ENCODE results near the gene SNIP1.
A peak's percentile ranks its signal among the peaks of the same experiment; 100 is the strongest.
"Not testable (repeated sequence)": the region's sequence is repeated elsewhere in the genome, so short reads cannot be mapped to it uniquely, and the experiment has no call there.

SNIP1 gene

DNA sequence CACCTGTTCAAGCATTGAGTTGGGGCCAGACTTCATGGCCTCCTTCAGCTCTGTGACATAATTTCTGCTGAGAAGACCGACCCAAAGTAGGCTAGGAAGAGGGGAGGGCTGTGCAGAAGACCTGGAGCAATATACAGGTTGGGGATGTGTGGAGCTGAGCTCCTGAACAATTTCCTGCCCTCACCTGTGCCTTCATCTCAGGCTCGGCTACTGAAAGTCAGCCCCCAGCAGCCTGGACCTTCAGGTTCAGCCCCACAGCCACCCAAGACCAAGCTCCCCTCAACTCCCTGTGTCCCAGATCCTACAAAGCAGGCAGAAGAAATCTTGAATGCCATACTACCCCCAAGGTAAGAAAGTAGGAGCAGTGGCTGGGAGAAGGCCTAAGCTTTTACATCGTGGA, 3.3 kb upstream of the SNIP1 start:
- Histone ChIP-seq H3K27ac (ENCODE audit: low read depth, low read length, severe bottlenecking) (no peak overlapping the region), H3K36me3 (ENCODE audit: control insufficient read depth, insufficient read depth, low read length) (peaks cover 7% of the 10 kb centered on the region), H3K9me3 (ENCODE audit: control insufficient read depth, low read length) (peaks cover 8% of the 10 kb centered on the region), H3K4me3 (ENCODE audit: extremely low read depth, insufficient read depth, low read length, poor library complexity, severe bottlenecking) (no peak overlapping the region), H3K4me1 (ENCODE audit: control insufficient read depth, insufficient read depth, low read length, poor library complexity, severe bottlenecking) (peaks cover 10% of the 10 kb centered on the region)
- 87 to 94% methylated on average over 2 to 3 of the region's 3 CpGs for WGBS, 2 experiments (ENCODE audit: insufficient coverage in 2 of 2)

DNA sequence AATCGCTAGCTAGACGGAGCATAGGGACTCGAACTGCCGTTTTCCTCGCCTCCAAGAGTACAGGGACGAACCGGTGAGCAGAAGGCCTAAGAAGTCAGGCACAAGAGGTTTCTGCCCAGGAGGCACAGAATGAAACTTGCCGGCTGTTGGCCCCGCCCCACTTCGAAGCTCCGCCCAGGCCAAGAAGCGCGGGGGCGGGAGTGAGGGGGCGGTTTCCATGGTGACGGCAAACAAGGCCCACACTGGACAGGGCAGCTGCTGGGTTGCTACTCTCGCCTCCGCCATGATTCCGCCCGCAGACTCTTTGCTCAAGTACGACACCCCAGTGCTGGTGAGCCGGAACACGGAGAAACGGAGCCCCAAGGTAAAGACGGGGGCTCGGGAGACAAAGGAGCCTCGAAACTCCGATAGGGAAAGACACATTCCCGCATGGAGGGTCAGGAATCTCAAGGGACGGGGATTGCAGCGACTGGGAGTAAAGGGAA, 2.7 kb upstream of the SNIP1 start, which contains the start of gene DNALI1:
DNALI1 (plus strand) TSS at position 229 of the 485 bp plus-strand sequence; CDS start at position 284, 55 bp downstream.
- Histone ChIP-seq H3K4me1 (ENCODE audit: control insufficient read depth, insufficient read depth, low read length, poor library complexity, severe bottlenecking) (peaks cover 10% of the 10 kb centered on the region), H3K4me3 (ENCODE audit: extremely low read depth, insufficient read depth, low read length, poor library complexity, severe bottlenecking) (peak within 1 kb of the TSS; percentile 14), H3K9me3 (ENCODE audit: control insufficient read depth, low read length) (peaks cover 8% of the 10 kb centered on the region), H3K36me3 (ENCODE audit: control insufficient read depth, insufficient read depth, low read length) (peaks cover 5% of the 10 kb centered on the region), H3K27ac (ENCODE audit: low read depth, low read length, severe bottlenecking) (peak within 1 kb of the TSS; percentile 59)
- 59 to 66% methylated on average over 20 to 31 of the region's 31 CpGs for WGBS, 2 experiments (ENCODE audit: insufficient coverage in 2 of 2)

DNA sequence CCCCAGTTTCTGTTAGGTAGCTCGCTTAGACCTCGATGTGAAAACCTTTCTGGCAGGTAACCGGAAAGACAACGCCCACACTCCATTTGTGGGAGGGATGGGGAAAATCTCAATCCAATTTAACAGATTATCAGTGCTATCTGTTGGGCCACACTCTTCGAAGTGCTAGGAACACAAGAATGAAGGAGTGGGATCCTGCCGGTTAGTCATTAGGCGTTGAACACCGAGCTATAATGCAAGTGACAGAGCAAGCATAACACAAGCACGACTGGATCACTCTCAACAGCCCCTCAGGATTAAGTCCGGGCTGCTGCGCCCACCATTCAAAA, 531 bp downstream of the SNIP1 start:
- Histone ChIP-seq H3K4me3 (ENCODE audit: extremely low read depth, insufficient read depth, low read length, poor library complexity, severe bottlenecking) (peak overlapping the region; percentile 95), H3K4me1 (ENCODE audit: control insufficient read depth, insufficient read depth, low read length, poor library complexity, severe bottlenecking) (peaks cover 10% of the 10 kb centered on the region), H3K9me3 (ENCODE audit: control insufficient read depth, low read length) (peaks cover 8% of the 10 kb centered on the region), H3K36me3 (ENCODE audit: control insufficient read depth, insufficient read depth, low read length) (peaks cover 20% of the 10 kb centered on the region), H3K27ac (ENCODE audit: low read depth, low read length, severe bottlenecking) (peak overlapping the region; percentile 87)
- WGBS, 2 experiments (ENCODE audit: insufficient coverage in 2 of 2), result 6 to 10% methylated on average over 7 to 11 of the region's 11 CpGs

DNA sequence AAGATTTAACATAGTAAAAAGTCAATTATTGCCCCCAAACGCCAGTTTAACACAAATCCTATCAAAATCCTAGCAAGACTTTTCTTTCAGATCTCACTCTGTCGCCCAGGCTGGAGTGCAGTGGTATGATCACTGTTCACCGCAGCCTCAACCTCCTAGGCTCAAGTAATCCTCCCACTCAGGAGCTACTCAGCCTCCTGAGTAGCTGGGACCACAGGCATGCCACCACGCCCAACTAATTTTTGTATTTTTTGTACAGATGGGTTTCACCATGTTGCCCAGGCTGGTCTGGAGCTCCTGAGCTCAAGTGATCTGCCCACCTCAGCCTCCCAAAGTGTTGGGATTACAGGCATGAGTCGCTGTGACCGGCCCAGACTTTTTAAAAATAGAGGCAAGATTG, 4.8 kb downstream of the SNIP1 start:
- H3K27ac ChIP-seq (ENCODE audit: low read depth, low read length, severe bottlenecking), result no peak overlapping the region
- H3K4me3 ChIP-seq (ENCODE audit: extremely low read depth, insufficient read depth, low read length, poor library complexity, severe bottlenecking), result no peak overlapping the region
- peaks cover 7% of the 10 kb centered on the region for H3K4me1 ChIP-seq (ENCODE audit: control insufficient read depth, insufficient read depth, low read length, poor library complexity, severe bottlenecking)
- peaks cover under 1% of the 10 kb centered on the region for H3K9me3 ChIP-seq (ENCODE audit: control insufficient read depth, low read length)
- H3K36me3 ChIP-seq (ENCODE audit: control insufficient read depth, insufficient read depth, low read length), result peaks cover 54% of the 10 kb centered on the region
- 90 to 98% methylated on average over 3 to 5 of the region's 6 CpGs for WGBS, 2 experiments (ENCODE audit: insufficient coverage in 2 of 2)

DNA sequence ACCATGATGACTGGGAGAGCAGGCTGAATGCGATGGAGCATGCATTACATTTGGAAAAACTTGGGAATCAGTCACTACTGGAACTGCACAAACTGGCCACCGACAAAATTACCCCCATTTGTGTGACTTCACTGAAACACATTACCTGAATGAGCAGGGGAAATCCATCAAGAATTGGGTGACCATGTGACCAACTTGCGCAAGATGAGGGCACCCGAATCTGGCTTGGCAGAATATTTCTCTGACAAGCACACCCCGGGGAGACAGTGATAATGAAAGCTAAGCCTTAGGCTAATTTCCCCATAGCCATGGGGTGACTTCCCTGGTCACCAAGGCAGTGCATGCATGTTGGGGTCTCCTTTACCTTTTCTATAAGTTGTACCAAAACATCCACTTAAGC, 9.1 kb downstream of the SNIP1 start:
- Histone ChIP-seq H3K4me1 (ENCODE audit: control insufficient read depth, insufficient read depth, low read length, poor library complexity, severe bottlenecking) (no peaks in the 10 kb centered on the region), H3K27ac (ENCODE audit: low read depth, low read length, severe bottlenecking) (no peak overlapping the region), H3K9me3 (ENCODE audit: control insufficient read depth, low read length) (no peaks in the 10 kb centered on the region), H3K4me3 (ENCODE audit: extremely low read depth, insufficient read depth, low read length, poor library complexity, severe bottlenecking) (no peak overlapping the region), H3K36me3 (ENCODE audit: control insufficient read depth, insufficient read depth, low read length) (peaks cover 69% of the 10 kb centered on the region)
- WGBS, 2 experiments (ENCODE audit: insufficient coverage in 2 of 2), result 98% methylated on average over 5 of the region's 5 CpGs

DNA sequence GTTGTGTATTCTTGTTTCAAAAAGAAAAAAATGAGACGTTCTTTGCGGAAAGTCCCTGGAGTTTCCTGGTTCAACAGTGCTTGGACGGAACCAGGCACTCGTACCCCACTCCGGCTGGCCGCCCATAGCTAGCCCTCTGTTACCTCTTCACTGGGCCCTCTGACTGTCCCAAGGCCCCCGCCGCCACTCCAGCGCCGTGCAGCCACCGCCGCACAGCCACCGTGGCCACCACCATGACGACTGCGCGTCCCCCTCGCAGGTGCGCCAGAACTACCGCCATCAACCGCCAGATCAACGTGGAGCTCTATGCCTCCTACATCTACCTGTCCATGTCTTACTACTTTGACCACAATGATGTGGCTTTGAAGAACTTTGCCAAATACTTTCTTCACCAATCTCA, 9.6 kb downstream of the SNIP1 start:
- Histone ChIP-seq H3K27ac (ENCODE audit: low read depth, low read length, severe bottlenecking) (no peak overlapping the region), H3K9me3 (ENCODE audit: control insufficient read depth, low read length) (no peaks in the 10 kb centered on the region), H3K4me3 (ENCODE audit: extremely low read depth, insufficient read depth, low read length, poor library complexity, severe bottlenecking) (no peak overlapping the region), H3K36me3 (ENCODE audit: control insufficient read depth, insufficient read depth, low read length) (peaks cover 73% of the 10 kb centered on the region), H3K4me1 (ENCODE audit: control insufficient read depth, insufficient read depth, low read length, poor library complexity, severe bottlenecking) (no peaks in the 10 kb centered on the region)
- 92 to 100% methylated on average over 7 to 13 of the region's 21 CpGs for WGBS, 2 experiments (ENCODE audit: insufficient coverage in 2 of 2)

DNA sequence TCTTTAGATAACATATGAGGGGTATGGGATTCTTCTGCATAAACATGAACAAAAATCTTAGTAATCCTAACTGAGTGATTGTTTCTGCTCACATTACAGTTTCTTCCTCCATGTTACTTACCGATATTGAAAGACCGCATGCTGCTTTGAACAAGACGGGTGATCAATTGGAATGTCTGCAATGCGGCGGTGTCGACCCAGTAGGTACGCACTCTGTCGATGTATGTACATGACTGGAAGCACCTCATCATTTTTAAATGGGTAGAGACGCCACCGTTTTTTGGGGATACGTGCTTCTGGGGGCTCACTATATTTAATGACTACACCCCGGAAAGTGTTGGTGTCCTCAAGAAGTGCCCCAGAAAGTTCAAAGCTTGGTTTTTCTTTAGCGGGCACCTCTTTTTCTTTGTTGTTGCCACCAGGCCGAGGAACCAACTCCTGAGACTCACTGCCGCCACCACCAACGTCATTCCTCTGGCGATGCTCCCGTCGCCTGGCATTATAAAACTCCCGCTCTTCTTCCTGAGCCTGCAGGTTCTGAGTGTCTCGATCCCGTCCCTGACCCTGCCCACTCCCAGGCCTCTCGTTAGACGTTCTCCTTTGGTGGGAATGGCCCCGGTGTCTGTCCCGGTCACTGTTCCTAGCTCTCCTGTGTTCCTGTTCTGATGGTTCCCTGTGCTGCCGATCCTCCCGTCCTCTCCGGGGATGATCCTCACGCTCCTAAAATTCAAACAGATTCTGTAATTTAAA, 13.9 kb downstream of the SNIP1 start:
- Histone ChIP-seq H3K4me3 (ENCODE audit: extremely low read depth, insufficient read depth, low read length, poor library complexity, severe bottlenecking) (no peak overlapping the region), H3K9me3 (ENCODE audit: control insufficient read depth, low read length) (no peaks in the 10 kb centered on the region), H3K27ac (ENCODE audit: low read depth, low read length, severe bottlenecking) (no peak overlapping the region), H3K4me1 (ENCODE audit: control insufficient read depth, insufficient read depth, low read length, poor library complexity, severe bottlenecking) (no peaks in the 10 kb centered on the region), H3K36me3 (ENCODE audit: control insufficient read depth, insufficient read depth, low read length) (peaks cover 81% of the 10 kb centered on the region)
- 95 to 97% methylated on average over 28 to 29 of the region's 30 CpGs for WGBS, 2 experiments (ENCODE audit: insufficient coverage in 2 of 2)

DNA sequence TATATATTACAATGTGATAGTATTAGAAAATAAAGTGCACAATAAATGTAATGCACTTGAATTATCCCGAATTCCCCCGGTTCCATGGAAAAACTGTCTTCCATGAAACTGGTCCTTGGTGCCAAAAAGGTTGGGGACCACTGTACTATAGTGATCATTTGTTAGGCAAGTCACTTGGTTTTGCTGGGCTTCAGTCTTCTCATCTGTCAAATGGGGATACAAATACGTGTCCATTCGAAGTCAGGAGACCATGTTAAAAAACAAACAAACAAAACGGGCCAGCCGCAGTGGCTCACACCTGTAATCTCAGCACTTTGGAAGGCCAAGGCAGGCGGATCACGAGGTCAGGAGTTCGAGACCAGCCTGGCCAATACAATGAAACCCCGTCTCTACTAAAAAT, 14.9 kb downstream of the SNIP1 start:
- H3K36me3 ChIP-seq (ENCODE audit: control insufficient read depth, insufficient read depth, low read length), result peaks cover 74% of the 10 kb centered on the region
- 94 to 98% methylated on average over 7 to 10 of the region's 10 CpGs for WGBS, 2 experiments (ENCODE audit: insufficient coverage in 2 of 2)
- not testable (repeated sequence) for H3K4me1 ChIP-seq (ENCODE audit: control insufficient read depth, insufficient read depth, low read length, poor library complexity, severe bottlenecking); H3K9me3 ChIP-seq (ENCODE audit: control insufficient read depth, low read length); H3K27ac ChIP-seq (ENCODE audit: low read depth, low read length, severe bottlenecking); H3K4me3 ChIP-seq (ENCODE audit: extremely low read depth, insufficient read depth, low read length, poor library complexity, severe bottlenecking)

DNA sequence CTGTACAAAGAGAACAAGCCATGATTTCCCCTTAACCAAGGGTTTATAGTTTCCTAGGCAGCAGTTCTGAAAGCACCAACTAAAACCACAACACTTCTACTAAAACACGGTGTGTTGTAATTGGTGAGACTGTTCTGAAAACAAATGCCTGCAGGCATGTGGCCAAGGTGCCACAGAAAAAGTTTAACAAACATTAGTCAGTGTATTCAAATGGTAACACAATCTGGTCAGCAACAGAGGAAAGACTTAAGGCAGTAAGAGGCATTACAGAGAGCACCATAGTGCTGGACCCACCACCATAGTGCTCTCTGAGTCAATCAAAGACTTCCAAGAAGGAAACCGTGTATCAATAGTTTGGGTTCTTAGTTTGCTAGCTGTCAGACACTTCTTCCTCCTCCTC, 16.7 kb downstream of the SNIP1 start:
- H3K9me3 ChIP-seq (ENCODE audit: control insufficient read depth, low read length), result no peaks in the 10 kb centered on the region
- H3K4me3 ChIP-seq (ENCODE audit: extremely low read depth, insufficient read depth, low read length, poor library complexity, severe bottlenecking), result no peak overlapping the region
- H3K27ac ChIP-seq (ENCODE audit: low read depth, low read length, severe bottlenecking), result no peak overlapping the region
- WGBS, 2 experiments (ENCODE audit: insufficient coverage in 2 of 2), result 71 to 100% methylated on average over 1 of the region's 2 CpGs
- H3K36me3 ChIP-seq (ENCODE audit: control insufficient read depth, insufficient read depth, low read length), result peaks cover 66% of the 10 kb centered on the region
- H3K4me1 ChIP-seq (ENCODE audit: control insufficient read depth, insufficient read depth, low read length, poor library complexity, severe bottlenecking), result peaks cover 6% of the 10 kb centered on the region

DNA sequence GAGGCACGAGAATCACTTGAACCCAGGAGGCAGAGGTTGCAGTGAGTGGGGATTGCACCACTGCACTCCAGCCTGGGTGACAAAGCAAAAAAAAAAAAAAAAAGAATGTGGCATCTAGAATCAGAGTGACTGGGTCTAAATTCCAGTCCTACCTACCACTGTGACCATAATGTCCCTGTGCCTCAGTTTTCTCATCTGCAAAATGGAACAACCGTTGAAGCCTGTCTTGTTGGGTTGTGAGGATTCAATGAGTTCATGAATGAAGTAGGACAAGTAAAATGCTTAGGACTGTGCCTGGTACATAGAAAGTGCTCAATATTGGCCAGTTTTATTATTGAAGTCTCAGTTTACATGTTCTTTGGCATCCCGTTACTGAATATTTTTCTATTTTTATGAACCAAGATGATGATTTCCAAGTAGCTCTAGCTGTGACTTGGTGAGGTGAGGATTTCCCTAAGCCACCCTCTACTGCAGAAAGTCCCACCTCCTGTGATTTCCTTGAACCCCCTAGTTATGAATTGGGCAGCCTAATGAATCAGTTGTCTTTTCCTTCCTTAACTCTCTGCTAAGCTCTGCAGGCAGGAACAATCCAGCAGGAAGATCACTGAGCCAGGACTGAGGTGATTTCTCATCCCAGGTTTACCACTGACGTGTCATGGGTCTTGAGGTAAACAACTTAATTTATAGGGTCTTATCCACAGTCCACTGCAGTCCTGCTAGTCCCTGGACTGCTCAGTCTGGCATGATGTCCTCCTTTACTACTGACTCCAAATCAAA, 20.6 kb downstream of the SNIP1 start:
- H3K9me3 ChIP-seq (ENCODE audit: control insufficient read depth, low read length), result no peaks in the 10 kb centered on the region
- H3K4me3 ChIP-seq (ENCODE audit: extremely low read depth, insufficient read depth, low read length, poor library complexity, severe bottlenecking), result no peak overlapping the region
- 93 to 100% methylated on average over 2 to 3 of the region's 4 CpGs for WGBS, 2 experiments (ENCODE audit: insufficient coverage in 2 of 2)
- H3K4me1 ChIP-seq (ENCODE audit: control insufficient read depth, insufficient read depth, low read length, poor library complexity, severe bottlenecking), result peaks cover 6% of the 10 kb centered on the region
- H3K36me3 ChIP-seq (ENCODE audit: control insufficient read depth, insufficient read depth, low read length), result peaks cover 32% of the 10 kb centered on the region
- no peak overlapping the region for H3K27ac ChIP-seq (ENCODE audit: low read depth, low read length, severe bottlenecking)

Measured in mesodermal cell (in vitro differentiated cells).